Measurements from ENCODE around the gene HINFP.
"Not testable (repeated sequence)": the region's sequence is repeated elsewhere in the genome, so short reads cannot be mapped to it uniquely, and the experiment has no call there.

The HINFP gene

GRCh38 chr11:119149018-119149785 is 27.8 kb downstream of the HINFP start, which contains the start of gene ABCG4:
Gene ABCG4, plus strand, starts transcription at chr11:119149052. Its CDS starts 914 bp downstream, at chr11:119149966.
- in situ Hi-C loops (cut with HindIII; ENCODE audit: low pct_ligation_motif_present, low pct_unique_long_range_greater_than_20kb, low sequenced_read_pairs), result no loop called here
- no peak for DNase-seq

- in situ Hi-C loops (cut with HindIII; ENCODE audit: low pct_ligation_motif_present, low pct_unique_long_range_greater_than_20kb, low sequenced_read_pairs), result no loop called here
- no peak for DNase-seq
Measured at GRCh38 chr11:119149786-119150275, 28.5 kb downstream of the HINFP start.

- DNase-seq, result no peak
- in situ Hi-C loops (cut with HindIII; ENCODE audit: low pct_ligation_motif_present, low pct_unique_long_range_greater_than_20kb, low sequenced_read_pairs), result no loop called here
Measured at GRCh38 chr11:119152043-119152442, 30.7 kb downstream of the HINFP start.

- no peak for DNase-seq
- in situ Hi-C loops (cut with HindIII; ENCODE audit: low pct_ligation_motif_present, low pct_unique_long_range_greater_than_20kb, low sequenced_read_pairs), result no loop called here
Measured at GRCh38 chr11:119152604-119153003, 31.2 kb downstream of the HINFP start.

- in situ Hi-C loops (cut with HindIII; ENCODE audit: low pct_ligation_motif_present, low pct_unique_long_range_greater_than_20kb, low sequenced_read_pairs), result no loop called here
- no peak for DNase-seq
Measured at GRCh38 chr11:119153049-119153818, 31.9 kb downstream of the HINFP start.

- in situ Hi-C loops (cut with HindIII; ENCODE audit: low pct_ligation_motif_present, low pct_unique_long_range_greater_than_20kb, low sequenced_read_pairs), result no loop called here
- DNase-seq, result no peak
Measured at GRCh38 chr11:119154178-119154577, 32.8 kb downstream of the HINFP start.

GRCh38 chr11:119155733-119156492 is 34.5 kb downstream of the HINFP start:
- in situ Hi-C loops (cut with HindIII; ENCODE audit: low pct_ligation_motif_present, low pct_unique_long_range_greater_than_20kb, low sequenced_read_pairs), result no loop called here
- DNase-seq, result peak; percentile 22

GRCh38 chr11:119156496-119156895 is 35.1 kb downstream of the HINFP start:
- DNase-seq, result no peak
- in situ Hi-C loops (cut with HindIII; ENCODE audit: low pct_ligation_motif_present, low pct_unique_long_range_greater_than_20kb, low sequenced_read_pairs), result no loop called here

GRCh38 chr11:119157063-119157462 is 35.7 kb downstream of the HINFP start:
- no peak for DNase-seq

GRCh38 chr11:119158467-119158866 is 37.1 kb downstream of the HINFP start:
- no peak for DNase-seq
- in situ Hi-C loops (cut with HindIII; ENCODE audit: low pct_ligation_motif_present, low pct_unique_long_range_greater_than_20kb, low sequenced_read_pairs), result no loop called here

More at GRCh38 chr11:119157063-119157462, 35.7 kb downstream of the HINFP start:
- in situ Hi-C loops (cut with HindIII; ENCODE audit: low pct_ligation_motif_present, low pct_unique_long_range_greater_than_20kb, low sequenced_read_pairs), result no loop called here

- in situ Hi-C loops (cut with HindIII; ENCODE audit: low pct_ligation_motif_present, low pct_unique_long_range_greater_than_20kb, low sequenced_read_pairs), result no loop called here
- DNase-seq, result no peak
Measured at GRCh38 chr11:119160151-119160550, 38.8 kb downstream of the HINFP start.

- DNase-seq, result no peak
- in situ Hi-C loops (cut with HindIII; ENCODE audit: low pct_ligation_motif_present, low pct_unique_long_range_greater_than_20kb, low sequenced_read_pairs), result no loop called here
Measured at GRCh38 chr11:119161871-119162270, 40.5 kb downstream of the HINFP start.

GRCh38 chr11:119166368-119167076 is 45.1 kb downstream of the HINFP start:
- peak; percentile 75 for DNase-seq

GRCh38 chr11:119167077-119167458 is 45.7 kb downstream of the HINFP start:
- in situ Hi-C loops (cut with HindIII; ENCODE audit: low pct_ligation_motif_present, low pct_unique_long_range_greater_than_20kb, low sequenced_read_pairs); DNase-seq: not testable (repeated sequence)

More at GRCh38 chr11:119166368-119167076, 45.1 kb downstream of the HINFP start:
- in situ Hi-C loops (cut with HindIII; ENCODE audit: low pct_ligation_motif_present, low pct_unique_long_range_greater_than_20kb, low sequenced_read_pairs), result no loop called here

GRCh38 chr11:119167933-119168332 is 46.6 kb downstream of the HINFP start:
- in situ Hi-C loops (cut with HindIII; ENCODE audit: low pct_ligation_motif_present, low pct_unique_long_range_greater_than_20kb, low sequenced_read_pairs), result no loop called here
- no peak for DNase-seq

- in situ Hi-C loops (cut with HindIII; ENCODE audit: low pct_ligation_motif_present, low pct_unique_long_range_greater_than_20kb, low sequenced_read_pairs), result no loop called here
- peak; percentile 86 for DNase-seq
Measured at GRCh38 chr11:119168471-119169281, 47.3 kb downstream of the HINFP start, which contains the start of gene NLRX1. Gene NLRX1, plus strand, starts transcription at chr11:119168725. Its CDS starts 2,679 bp downstream, at chr11:119171404.

- in situ Hi-C loops (cut with HindIII; ENCODE audit: low pct_ligation_motif_present, low pct_unique_long_range_greater_than_20kb, low sequenced_read_pairs), result no loop called here
- peak; percentile 82 for DNase-seq
Measured at GRCh38 chr11:119169282-119169719, 47.9 kb downstream of the HINFP start.

Measured in ACHN (cell line).